ENCODE measurements around the gene VAX1. TPM values are rescaled to one million over a fixed set of nuclear protein-coding genes. Genes with fewer than 3 reads are reported as not detected.

Gene VAX1
- total and polyA plus RNA-seq, 8 donors, result not detected

DNA sequence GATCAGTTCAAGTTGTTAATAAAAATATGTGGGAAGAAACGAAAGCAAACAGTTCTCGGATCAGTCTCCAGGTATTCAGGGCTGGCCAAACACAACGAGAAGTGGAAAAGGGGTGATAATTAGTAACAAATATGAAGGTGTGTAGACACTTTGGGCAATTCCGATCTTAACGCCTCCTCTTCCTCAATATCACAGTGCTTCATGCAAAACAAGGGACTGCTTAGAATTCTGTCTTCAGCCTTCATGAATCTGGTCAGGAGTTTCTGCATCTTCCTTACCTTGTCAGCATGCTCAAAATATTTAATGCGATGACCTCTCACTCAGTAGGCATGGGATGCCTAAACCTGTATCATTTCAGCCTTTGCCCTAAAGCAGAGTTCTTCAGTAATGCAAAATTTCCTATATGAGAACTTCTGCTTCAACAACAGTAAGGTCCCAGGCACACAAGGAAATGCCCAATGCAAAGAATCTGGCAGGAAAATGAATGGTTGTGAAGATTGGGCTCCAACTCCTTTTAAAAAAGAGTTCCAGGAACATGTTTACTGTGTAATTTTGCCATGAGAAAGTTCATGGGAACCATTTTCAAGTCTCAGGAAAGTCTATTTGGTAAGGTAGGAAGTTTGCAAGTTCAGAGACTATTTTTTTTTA is 23.4 kb upstream of the VAX1 start:
- Histone ChIP-seq H3K4me3 (no peak overlapping the region), H3K27me3 (peaks cover 8 to 65% (median 19%) of the 10 kb centered on the region in 4 donors), H3K36me3 (no peaks in the 10 kb centered on the region), H3K9me3 (no peaks in the 10 kb centered on the region), H3K27ac (no peak overlapping the region), H3K4me1 (peaks cover 0 to 16% (median 7%) of the 10 kb centered on the region in 3 donors)
- FAIRE-seq, result no peak
- ATAC-seq, result no peak
- TF ChIP-seq, protein P1, sequence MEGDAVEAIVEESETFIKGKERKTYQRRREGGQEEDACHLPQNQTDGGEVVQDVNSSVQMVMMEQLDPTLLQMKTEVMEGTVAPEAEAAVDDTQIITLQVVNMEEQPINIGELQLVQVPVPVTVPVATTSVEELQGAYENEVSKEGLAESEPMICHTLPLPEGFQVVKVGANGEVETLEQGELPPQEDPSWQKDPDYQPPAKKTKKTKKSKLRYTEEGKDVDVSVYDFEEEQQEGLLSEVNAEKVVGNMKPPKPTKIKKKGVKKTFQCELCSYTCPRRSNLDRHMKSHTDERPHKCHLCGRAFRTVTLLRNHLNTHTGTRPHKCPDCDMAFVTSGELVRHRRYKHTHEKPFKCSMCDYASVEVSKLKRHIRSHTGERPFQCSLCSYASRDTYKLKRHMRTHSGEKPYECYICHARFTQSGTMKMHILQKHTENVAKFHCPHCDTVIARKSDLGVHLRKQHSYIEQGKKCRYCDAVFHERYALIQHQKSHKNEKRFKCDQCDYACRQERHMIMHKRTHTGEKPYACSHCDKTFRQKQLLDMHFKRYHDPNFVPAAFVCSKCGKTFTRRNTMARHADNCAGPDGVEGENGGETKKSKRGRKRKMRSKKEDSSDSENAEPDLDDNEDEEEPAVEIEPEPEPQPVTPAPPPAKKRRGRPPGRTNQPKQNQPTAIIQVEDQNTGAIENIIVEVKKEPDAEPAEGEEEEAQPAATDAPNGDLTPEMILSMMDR (IDR thresholded peaks at IDR 0.05), result no peak
- intact Hi-C loops (cut with DNase I), result no loop called here
- DNase-seq, result no peak
- 19 to 31% methylated on average over 6 of the region's 6 CpGs for WGBS, 2 donors

DNA sequence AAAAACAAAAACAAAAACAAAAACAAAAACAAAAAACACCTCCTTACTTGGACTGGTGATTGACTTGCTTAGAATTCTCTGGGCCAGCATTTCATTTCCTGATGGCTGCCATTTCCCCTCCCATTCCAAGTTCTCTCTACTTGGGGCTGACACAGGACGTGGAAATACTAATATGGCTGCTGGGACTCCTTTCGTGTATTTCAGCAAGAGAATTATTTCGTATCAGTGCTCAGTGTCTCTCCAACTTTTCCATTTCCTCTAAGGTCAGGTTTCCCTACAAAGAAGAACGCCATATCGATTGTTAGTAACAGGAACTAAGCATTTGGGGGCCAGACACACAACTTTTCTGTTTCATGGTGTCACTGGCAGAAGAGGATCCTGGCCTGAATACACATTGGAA is 22.5 kb upstream of the VAX1 start:
- FAIRE-seq, result no peak
- Histone ChIP-seq H3K27ac (no peak overlapping the region), H3K9me3 (no peaks in the 10 kb centered on the region), H3K4me3 (no peak overlapping the region), H3K36me3 (no peaks in the 10 kb centered on the region), H3K4me1 (peaks cover 0 to 12% (median 7%) of the 10 kb centered on the region in 3 donors), H3K27me3 (peaks cover 8 to 65% (median 19%) of the 10 kb centered on the region in 4 donors)
- no peak for DNase-seq
- WGBS, 2 donors, result 20 to 27% methylated on average over 5 of the region's 5 CpGs
- no peak for ATAC-seq
- intact Hi-C loops (cut with DNase I), result no loop called here
- TF ChIP-seq, protein P1 (IDR thresholded peaks at IDR 0.05), result no peak

DNA sequence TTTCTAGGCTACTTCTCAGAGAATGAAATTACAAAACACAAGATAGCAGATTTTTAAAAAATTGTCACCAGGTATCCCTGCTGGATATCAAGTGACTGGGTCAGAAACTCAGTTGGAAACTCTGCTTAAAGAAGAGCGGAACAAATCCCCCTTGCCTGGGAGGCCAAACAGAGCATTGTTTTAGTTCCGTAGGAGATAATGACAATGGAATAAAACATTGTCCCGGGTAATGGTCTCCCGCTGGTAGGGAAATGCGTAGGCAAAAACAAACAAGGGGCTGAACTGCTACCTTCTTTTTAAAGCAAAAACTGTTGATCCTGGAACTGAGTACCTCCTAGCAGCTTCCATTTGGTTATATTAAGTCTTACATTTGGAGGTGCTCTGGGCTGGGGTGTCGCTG is 21.3 kb upstream of the VAX1 start:
- TF ChIP-seq, protein P1 (IDR thresholded peaks at IDR 0.05), result no peak
- no peak for ATAC-seq
- DNase-seq, result no peak
- Histone ChIP-seq H3K4me1 (peaks cover 0 to 12% (median 7%) of the 10 kb centered on the region in 3 donors), H3K9me3 (no peaks in the 10 kb centered on the region), H3K27ac (no peak overlapping the region), H3K36me3 (no peaks in the 10 kb centered on the region), H3K27me3 (peaks cover 8 to 65% (median 17%) of the 10 kb centered on the region in 4 donors), H3K4me3 (no peak overlapping the region)
- no peak for FAIRE-seq
- 17 to 21% methylated on average over 6 of the region's 6 CpGs for WGBS, 2 donors
- intact Hi-C loops (cut with DNase I), result no loop called here

DNA sequence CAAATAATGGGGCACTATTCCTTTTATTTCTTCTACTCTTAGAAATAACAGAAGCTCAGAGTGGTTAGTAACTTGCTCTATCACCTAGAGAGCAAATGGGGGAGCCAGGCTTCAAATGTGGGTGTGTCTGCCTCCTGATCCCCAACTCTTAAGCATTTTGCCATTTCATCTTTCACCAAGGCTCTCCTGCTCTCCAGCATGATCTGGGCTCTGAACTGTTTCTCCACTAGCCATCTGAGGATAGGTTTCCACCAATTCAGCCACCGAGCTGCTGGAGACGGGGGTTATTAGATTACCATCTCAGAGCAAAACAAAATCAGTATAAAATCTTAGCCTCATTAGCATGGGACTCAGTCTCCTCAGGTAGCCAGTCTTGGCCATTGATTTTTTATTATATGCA is 20.2 kb upstream of the VAX1 start:
- intact Hi-C loops (cut with DNase I), result no loop called here
- TF ChIP-seq, protein P1 (IDR thresholded peaks at IDR 0.05), result no peak
- FAIRE-seq (no peak), ATAC-seq (no peak), DNase-seq (no peak)
- Histone ChIP-seq H3K4me1 (peaks cover 0 to 8% (median 6%) of the 10 kb centered on the region in 3 donors), H3K4me3 (no peak overlapping the region), H3K27ac (no peak overlapping the region), H3K27me3 (peaks cover 8 to 55% (median 14%) of the 10 kb centered on the region in 4 donors), H3K36me3 (no peaks in the 10 kb centered on the region), H3K9me3 (no peaks in the 10 kb centered on the region)
- WGBS, 2 donors, result 27 to 37% methylated on average over 2 of the region's 2 CpGs

DNA sequence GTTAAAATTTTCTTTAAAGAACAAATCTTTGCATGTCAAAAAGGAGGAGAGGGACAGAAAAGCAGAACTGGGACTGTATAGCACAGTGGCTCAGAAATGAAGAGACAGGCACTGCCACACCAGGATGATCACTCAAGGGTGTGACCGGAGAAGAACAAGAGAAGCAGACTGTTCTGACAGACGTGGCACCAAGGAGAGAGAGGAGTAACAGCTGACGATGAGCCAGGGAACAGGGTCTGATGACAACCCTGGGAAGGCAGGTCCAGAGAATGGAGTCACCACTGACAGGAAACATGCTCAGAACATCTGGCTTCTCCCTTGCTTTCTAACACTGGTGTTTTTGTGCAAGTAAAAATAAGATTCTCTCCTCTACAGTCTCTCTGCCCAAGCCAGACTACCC is 14.6 kb upstream of the VAX1 start:
- FAIRE-seq, result no peak
- no peak for DNase-seq
- no peak overlapping the region for H3K4me3 ChIP-seq
- H3K27ac ChIP-seq, result no peak overlapping the region
- H3K4me1 ChIP-seq, result no peaks in the 10 kb centered on the region
- TF ChIP-seq, protein P1 (IDR thresholded peaks at IDR 0.05), result no peak
- no peak for ATAC-seq
- H3K9me3 ChIP-seq, result no peaks in the 10 kb centered on the region
- WGBS, 2 donors, result 56 to 76% methylated on average over 3 of the region's 3 CpGs
- intact Hi-C loops (cut with DNase I), result no loop called here
- peaks cover 0 to 10% (median 0%) of the 10 kb centered on the region in 4 donors for H3K27me3 ChIP-seq
- H3K36me3 ChIP-seq, result no peaks in the 10 kb centered on the region

Data from pancreas (tissue), 10 donors.